Nephron progenitor cell (in vitro differentiated cells): ENCODE results near the gene OAF.

Experiments
- DNase-seq: peaks from one replicate; pipeline ENCODE4 v3.0.0; 2021
- H3K27ac Mint-ChIP-seq: 2 replicates; pipeline ENCODE4 v1.8.0; 2021; ENCODE audit warnings: mild to moderate bottlenecking, moderate library complexity, mixed read lengths
- H3K27me3 Mint-ChIP-seq: 2 replicates; pipeline ENCODE4 v1.8.0; 2021; ENCODE audit warnings: mild to moderate bottlenecking, low read depth, mixed read lengths; ENCODE audit not compliant: poor library complexity
- H3K36me3 Mint-ChIP-seq: 2 replicates; pipeline ENCODE4 v1.8.0; 2021; ENCODE audit warnings: low read depth, mixed read lengths
- H3K4me1 Mint-ChIP-seq: 2 replicates; pipeline ENCODE4 v1.8.0; 2021; ENCODE audit warnings: mixed read lengths
- H3K4me3 Mint-ChIP-seq: 2 replicates; pipeline ENCODE4 v1.8.0; 2021; ENCODE audit warnings: mild to moderate bottlenecking, moderate library complexity, mixed read lengths
- H3K9me3 Mint-ChIP-seq: 2 replicates; pipeline ENCODE4 v1.8.0; 2021; ENCODE audit warnings: mild to moderate bottlenecking, moderate library complexity, mixed read lengths
- CTCF ChIP-seq: fragments of 200-600 bp; sonication (generic); IDR thresholded peaks from 2 replicates; pipeline ENCODE4 v1.5.0; 2021; ENCODE audit warnings: antibody characterized with exemption

Gene OAF

GRCh38 chr11:120261321-120261720 is 50.5 kb downstream of the OAF start:
- Mint-ChIP-seq H3K27me3 (peaks cover 48% of the 10 kb centered on the region), H3K36me3 (no peaks in the 10 kb centered on the region), H3K9me3 (no peaks in the 10 kb centered on the region), H3K4me1 (peaks cover 5% of the 10 kb centered on the region), H3K4me3 (no peak overlapping the region), H3K27ac (no peak overlapping the region)
- no peak for TF ChIP-seq CTCF
- no peak for DNase-seq

- no peak overlapping the region for H3K27ac Mint-ChIP-seq
- H3K4me3 Mint-ChIP-seq = no peak overlapping the region
- H3K9me3 Mint-ChIP-seq = no peaks in the 10 kb centered on the region
- DNase-seq = no peak
- H3K4me1 Mint-ChIP-seq = peaks cover 5% of the 10 kb centered on the region
- no peak for TF ChIP-seq CTCF
- peaks cover 47% of the 10 kb centered on the region for H3K27me3 Mint-ChIP-seq
- no peaks in the 10 kb centered on the region for H3K36me3 Mint-ChIP-seq
Measured at GRCh38 chr11:120261931-120262330, 51.1 kb downstream of the OAF start.

- Mint-ChIP-seq H3K27ac (no peak overlapping the region), H3K4me1 (peaks cover 23% of the 10 kb centered on the region), H3K27me3 (peaks cover 52% of the 10 kb centered on the region), H3K4me3 (no peak overlapping the region), H3K9me3 (no peaks in the 10 kb centered on the region), H3K36me3 (no peaks in the 10 kb centered on the region)
- no peak for DNase-seq
- TF ChIP-seq CTCF = no peak
Measured at GRCh38 chr11:120267319-120267718, 56.5 kb downstream of the OAF start.

- no peak for DNase-seq
Measured at GRCh38 chr11:120268686-120269085, 57.9 kb downstream of the OAF start.

GRCh38 chr11:120270386-120270785 is 59.6 kb downstream of the OAF start:
- no peaks in the 10 kb centered on the region for H3K36me3 Mint-ChIP-seq
- no peak for DNase-seq

More at GRCh38 chr11:120268686-120269085, 57.9 kb downstream of the OAF start:
- Mint-ChIP-seq H3K27ac (no peak overlapping the region), H3K4me1 (peaks cover 36% of the 10 kb centered on the region), H3K4me3 (no peak overlapping the region), H3K27me3 (peaks cover 55% of the 10 kb centered on the region), H3K9me3 (no peaks in the 10 kb centered on the region), H3K36me3 (no peaks in the 10 kb centered on the region)
- TF ChIP-seq CTCF = no peak

More at GRCh38 chr11:120270386-120270785, 59.6 kb downstream of the OAF start:
- H3K27me3 Mint-ChIP-seq = peaks cover 59% of the 10 kb centered on the region
- no peak overlapping the region for H3K27ac Mint-ChIP-seq
- no peaks in the 10 kb centered on the region for H3K9me3 Mint-ChIP-seq
- H3K4me3 Mint-ChIP-seq = no peak overlapping the region
- no peak for TF ChIP-seq CTCF
- peaks cover 42% of the 10 kb centered on the region for H3K4me1 Mint-ChIP-seq
